NT2/D1 (cell line): ENCODE results near the gene MIER2.

Experiments used
- SUZ12 ChIP-seq: IDR thresholded peaks from 2 replicates; pipeline ENCODE4 v1.6.1; 2011; ENCODE audit not compliant: insufficient read length, insufficient read depth; ENCODE audit errors: extremely low read depth
- YY1 ChIP-seq: IDR thresholded peaks from 2 replicates; pipeline ENCODE4 v1.6.1; 2011; ENCODE audit not compliant: insufficient read length, insufficient read depth
- ZNF274 ChIP-seq: IDR thresholded peaks from 2 replicates; pipeline ENCODE4 v1.6.1; 2011; ENCODE audit warnings: mild to moderate bottlenecking, low read depth, low read length

DNA sequence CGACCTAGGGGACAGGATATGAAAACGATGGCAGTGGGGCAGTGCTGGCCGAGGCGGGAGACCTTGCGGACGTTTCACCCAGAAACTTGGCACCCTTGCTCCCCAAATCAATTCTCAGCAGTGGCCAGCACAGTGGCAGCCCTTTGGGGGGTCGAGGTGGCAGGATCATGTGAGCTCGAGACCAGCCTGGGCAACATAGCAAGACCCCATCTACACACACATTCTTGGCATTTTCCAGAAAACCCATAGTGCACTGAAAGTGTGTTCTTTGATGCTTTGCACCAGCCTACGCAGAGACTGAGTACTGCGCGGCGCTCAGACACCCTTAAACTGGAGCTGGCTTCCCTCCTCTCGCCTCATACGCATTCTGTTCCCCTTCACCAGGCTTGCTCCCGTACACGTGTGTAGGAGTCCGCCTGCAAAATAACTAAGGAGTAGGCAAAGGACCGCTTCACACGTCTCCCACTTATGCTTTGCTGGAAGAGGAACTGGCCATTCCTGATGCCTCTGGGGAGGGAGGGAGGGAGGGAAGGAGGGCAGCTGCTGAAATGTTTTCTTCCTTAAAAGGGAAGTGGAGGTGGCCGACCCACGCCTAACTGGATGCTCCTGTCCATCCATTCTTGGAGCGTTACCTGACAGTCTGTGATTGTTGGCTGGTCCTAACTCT is 23.5 kb upstream of the MIER2 start:
- TF ChIP-seq YY1 (no peak), ZNF274 (no peak), SUZ12 (no peak)
